GM18505 (cell line): ENCODE data around the gene KSR1.

Source experiments
- ATAC-seq: cut with Tn5 transposase; IDR thresholded peaks from one replicate; pipeline ENCODE4 v1.9.1; 2021; ENCODE audit not compliant: unreplicated experiment
- POLR2A ChIP-seq: IDR thresholded peaks from 4 replicates; pipeline ENCODE4 v1.6.1; 2011; ENCODE audit warnings: borderline replicate concordance; ENCODE audit not compliant: insufficient read depth, insufficient read length; ENCODE audit errors: extremely low read depth

Gene KSR1

DNA sequence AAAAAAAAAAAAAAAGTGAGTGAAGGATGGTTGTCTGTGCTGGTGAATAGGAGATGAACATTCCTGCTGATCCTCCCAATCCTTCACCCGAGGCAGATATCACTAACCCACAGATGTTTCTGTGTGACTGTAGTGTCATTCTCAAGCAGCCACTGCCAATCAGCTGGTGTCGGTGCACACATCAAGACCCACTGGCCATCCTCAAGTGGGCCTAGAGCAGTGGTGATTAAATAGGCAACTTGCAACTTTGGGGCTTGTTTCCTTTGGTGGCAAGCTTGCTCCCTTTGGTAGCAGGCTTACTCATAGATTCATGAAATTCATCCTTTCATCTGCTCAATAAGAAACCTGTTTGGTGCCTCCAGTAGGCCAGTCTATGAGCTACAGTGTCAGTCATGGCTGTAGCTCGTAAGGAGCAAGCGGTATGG lies 123.7 kb downstream of the KSR1 start:
- no peak for ATAC-seq
- TF ChIP-seq POLR2A, result no peak

DNA sequence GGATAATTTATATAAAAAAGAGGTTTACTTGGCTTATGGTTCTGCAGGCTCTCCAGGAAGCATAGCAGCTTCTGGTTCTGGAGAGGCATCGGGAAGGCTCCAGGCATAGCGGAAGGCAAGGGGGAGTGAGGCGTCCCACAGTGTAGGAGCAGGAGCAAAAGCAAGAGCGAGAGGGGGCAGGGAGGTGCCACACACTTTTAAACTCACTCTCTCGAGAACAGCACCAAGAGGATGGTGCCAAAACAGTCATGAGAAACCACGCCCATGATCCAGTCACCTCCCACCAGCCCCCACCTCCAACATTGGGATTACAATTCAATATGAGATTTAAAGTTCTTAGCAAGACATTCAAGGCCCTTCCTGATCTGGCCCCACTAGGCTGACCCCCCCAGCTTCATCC lies 124.8 kb downstream of the KSR1 start:
- no peak for TF ChIP-seq POLR2A
- ATAC-seq, result no peak

- no peak for ATAC-seq
- TF ChIP-seq POLR2A, result no peak
Observed at GRCh38 chr17:27582696-27583095, 126.4 kb downstream of the KSR1 start.

- TF ChIP-seq POLR2A, result no peak
- ATAC-seq, result no peak
Observed at GRCh38 chr17:27585153-27585681, 129.0 kb downstream of the KSR1 start.

DNA sequence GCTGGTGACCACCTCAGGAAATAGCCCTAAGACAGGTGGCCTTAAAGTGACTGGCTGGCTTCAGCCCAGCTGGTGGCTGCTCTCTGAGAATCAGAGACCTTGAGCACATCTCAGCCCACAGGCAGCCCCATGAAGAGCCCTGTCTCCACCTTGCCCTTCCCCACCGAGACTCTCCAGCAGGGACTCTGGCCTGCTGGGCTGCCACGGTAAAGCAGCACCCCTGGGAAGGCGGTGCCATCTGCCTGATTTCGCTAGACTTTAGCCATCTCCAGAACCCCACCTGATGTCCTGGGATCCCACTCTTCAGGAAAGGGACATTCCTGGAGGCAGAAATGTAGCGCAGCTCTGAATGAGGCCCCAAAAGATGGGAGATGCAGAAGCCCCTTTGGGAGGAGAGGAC lies 129.5 kb downstream of the KSR1 start:
- no peak for ATAC-seq
- no peak for TF ChIP-seq POLR2A

DNA sequence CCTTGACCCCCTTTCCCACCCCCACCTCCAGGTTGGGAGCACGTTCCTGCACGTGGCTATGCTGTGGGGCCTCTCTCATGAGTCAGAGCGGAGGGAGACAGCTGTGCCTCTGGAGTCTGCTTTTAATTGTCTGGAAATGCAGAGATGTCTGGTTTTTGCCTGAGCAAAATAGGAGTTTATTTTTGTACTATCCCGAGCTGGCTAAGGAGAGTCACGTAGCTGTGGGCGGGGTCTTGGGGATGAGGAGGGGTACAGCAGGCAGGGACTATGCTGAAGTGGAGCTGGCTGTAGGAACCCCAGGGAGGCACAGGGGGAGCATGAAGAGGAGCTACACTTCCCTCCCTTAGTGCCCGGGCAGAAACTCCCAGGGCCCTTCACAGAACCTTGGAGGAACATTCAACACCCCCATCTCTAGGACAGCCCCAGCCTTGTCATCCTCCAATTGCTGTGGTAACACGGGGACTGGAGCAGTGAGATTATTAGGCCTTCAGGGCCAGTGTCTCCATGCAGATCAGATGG lies 130.0 kb downstream of the KSR1 start:
- no peak for ATAC-seq
- TF ChIP-seq POLR2A, result no peak

GRCh38 chr17:27588354-27588753 lies 132.1 kb downstream of the KSR1 start:
- TF ChIP-seq POLR2A, result no peak
- no peak for ATAC-seq

GRCh38 chr17:27590864-27591263 lies 134.6 kb downstream of the KSR1 start:
- no peak for ATAC-seq
- no peak for TF ChIP-seq POLR2A

GRCh38 chr17:27591986-27592385 lies 135.7 kb downstream of the KSR1 start:
- no peak for TF ChIP-seq POLR2A
- ATAC-seq, result no peak

DNA sequence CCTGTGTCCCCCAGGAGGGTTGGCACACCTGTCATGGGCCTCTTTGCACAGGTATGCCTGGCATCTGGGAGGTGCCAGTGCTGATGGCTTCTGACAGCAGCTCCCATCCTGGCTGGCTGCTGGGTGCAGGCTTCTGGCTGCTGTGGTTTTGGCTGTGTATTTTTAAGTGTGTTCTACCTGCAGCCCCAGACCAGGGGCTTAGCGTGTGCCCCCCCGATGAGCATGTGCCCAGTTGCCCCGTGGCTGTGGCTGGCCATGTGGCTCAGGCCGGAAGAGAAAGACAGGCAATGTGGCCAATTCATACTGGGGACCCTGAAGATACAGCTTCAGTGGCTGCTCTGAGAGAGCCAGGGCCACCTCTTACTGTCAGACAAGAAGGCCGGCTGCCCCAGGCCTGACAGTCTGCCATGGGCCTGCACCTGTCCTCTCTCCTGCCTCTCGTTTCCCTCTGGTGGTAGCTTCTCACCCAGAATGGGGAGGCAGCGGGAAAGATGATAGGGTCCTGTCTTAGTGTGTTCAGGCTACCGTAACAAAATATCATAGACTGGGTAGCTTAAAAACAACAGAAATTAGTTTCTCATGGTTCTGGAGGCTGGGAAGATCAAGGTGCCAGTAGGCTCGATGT lies 137.1 kb downstream of the KSR1 start:
- TF ChIP-seq POLR2A, result no peak
- no peak for ATAC-seq

DNA sequence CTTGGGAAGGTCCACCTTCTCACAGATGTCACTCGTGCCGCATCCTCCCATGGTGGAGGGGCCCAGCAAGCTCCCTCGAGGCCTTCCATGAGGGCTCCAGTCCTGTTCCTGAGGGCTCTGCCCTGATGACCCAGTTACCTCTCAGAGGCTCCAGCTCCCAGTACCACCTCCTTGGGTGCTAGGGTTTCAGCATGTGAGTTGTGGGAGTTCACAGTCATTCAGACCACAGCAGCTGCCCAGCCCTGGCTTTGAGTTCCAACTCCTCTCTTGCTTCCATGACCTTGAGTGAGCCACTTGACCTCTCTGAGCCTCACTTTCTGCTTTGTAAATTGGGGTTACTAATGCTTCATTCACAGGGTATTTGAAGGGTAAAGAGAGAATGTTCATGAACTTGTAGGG lies 137.6 kb downstream of the KSR1 start:
- no peak for ATAC-seq
- no peak for TF ChIP-seq POLR2A

GRCh38 chr17:27595208-27595607 lies 139.0 kb downstream of the KSR1 start:
- no peak for TF ChIP-seq POLR2A
- ATAC-seq, result no peak

GRCh38 chr17:27596096-27596495 lies 139.8 kb downstream of the KSR1 start:
- TF ChIP-seq POLR2A, result no peak
- ATAC-seq, result no peak

- no peak for ATAC-seq
- TF ChIP-seq POLR2A, result no peak
Observed at GRCh38 chr17:27596566-27597187, 140.4 kb downstream of the KSR1 start.

GRCh38 chr17:27597188-27597580 lies 140.9 kb downstream of the KSR1 start:
- ATAC-seq, result no peak
- no peak for TF ChIP-seq POLR2A

DNA sequence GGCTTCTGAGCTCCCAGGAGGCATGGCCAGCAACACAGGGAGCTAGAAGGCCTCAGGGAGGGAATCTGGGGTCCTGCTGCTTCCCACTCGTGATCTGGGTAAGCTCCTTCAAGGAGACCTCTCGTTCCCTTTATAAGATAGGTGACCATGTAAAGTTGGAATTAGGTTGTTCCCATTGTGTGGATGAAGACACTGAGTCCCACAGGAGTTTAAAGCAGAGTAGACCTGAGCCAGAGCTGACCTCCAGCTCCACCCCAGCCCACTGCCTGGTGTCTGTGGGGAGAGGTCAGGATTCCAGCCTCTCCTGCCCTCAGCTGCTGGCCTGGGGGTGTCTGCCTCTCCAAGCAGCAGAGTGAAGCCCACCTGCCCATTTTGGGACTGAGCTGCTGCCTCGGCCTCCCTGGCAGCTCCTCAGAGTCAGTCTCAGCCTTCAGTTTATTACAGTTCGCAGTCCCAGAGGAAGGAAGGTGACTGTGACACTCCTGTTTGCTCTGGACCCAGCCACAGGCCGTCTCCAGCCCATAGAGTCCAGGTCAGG lies 141.6 kb downstream of the KSR1 start:
- no peak for ATAC-seq
- TF ChIP-seq POLR2A, result no peak
